Fibroblast of skin of scalp (primary cell): Measurements from ENCODE around the gene ERLEC1.
"Not testable (repeated sequence)": the region's sequence is repeated elsewhere in the genome, so short reads cannot be mapped to it uniquely, and the experiment has no call there.

ENCODE experiments used
- DNase-seq: peaks from one replicate; pipeline ENCODE4 v3.0.0-alpha.2; 2013

ERLEC1 gene

DNA sequence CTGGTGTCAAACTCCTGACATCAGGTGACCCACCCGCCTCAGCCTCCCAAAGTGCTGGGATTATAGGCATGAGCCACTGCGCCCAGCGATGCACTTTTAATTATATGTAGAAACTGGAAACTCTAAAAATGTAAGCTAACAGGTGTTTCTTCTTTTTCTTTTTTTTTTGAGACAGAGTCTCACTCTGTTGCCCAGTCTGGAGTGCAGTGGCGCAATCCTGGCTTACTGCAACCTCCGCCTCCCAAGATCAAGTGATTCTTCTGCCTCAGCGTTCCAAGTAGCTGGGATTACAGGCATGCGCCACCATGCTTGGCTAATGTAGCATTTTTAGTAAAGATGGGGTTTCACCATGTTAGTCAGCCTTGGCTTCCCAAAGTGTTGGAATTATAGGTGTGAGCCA is 54.8 kb downstream of the ERLEC1 start:
- DNase-seq, result not testable (repeated sequence)

DNA sequence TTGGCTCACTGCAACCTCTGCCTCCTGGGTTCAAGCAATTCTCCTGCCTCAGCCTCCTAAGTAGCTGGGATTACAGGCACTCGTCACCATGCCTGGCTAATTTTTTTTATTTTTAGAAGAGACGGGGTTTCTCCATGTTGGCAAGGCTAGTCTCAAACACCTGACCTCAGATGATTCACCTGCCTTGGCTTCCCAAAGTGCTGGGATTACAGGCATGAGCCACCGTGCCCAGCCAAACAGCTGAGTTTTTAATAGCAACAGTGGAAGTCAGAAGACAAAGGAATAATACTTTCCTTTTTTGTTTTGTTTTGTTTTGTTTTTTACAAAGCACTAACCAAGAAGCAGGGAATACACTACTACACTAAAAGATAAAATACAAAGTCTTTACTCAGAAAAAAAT is 56.0 kb downstream of the ERLEC1 start:
- no peak for DNase-seq

DNA sequence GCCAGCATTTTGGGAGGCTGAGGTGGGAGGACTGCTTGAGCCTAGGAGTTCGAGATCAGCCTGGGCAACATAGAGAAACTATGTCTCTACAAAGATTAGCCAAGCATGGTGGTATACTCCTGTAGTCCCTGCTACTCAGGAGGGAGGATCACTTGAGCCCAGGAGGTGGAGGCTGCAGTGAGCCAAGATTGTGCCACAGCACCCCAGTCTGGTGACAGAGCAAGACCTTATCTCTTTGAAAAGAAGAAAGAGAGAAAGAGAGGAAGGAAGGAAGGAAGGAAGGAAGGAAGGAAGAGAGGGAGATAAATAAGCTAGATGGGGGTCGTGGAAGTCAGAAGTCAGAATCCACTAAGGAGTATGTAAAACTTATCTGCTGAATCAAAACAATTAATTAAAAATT is 56.8 kb downstream of the ERLEC1 start:
- DNase-seq, result no peak

DNA sequence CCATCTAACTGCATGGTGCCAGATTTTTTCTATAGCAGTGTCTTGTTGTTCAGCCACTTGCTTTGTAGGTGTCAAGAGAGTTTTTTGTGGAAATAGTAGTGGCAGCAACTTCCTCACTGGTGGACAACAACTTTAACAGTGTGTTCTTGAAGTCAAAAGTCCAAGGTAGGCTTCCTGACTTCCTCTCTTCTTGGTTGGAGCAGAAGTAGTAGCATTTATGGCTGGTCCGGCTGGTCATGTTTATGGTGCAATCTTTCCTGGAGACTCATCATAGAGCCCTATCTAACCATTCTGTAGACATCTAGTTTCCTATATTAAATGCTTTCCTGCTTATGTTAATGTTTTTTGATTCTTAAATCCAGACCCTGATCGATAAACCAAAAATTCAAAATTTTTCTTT is 61.2 kb downstream of the ERLEC1 start:
- no peak for DNase-seq

DNA sequence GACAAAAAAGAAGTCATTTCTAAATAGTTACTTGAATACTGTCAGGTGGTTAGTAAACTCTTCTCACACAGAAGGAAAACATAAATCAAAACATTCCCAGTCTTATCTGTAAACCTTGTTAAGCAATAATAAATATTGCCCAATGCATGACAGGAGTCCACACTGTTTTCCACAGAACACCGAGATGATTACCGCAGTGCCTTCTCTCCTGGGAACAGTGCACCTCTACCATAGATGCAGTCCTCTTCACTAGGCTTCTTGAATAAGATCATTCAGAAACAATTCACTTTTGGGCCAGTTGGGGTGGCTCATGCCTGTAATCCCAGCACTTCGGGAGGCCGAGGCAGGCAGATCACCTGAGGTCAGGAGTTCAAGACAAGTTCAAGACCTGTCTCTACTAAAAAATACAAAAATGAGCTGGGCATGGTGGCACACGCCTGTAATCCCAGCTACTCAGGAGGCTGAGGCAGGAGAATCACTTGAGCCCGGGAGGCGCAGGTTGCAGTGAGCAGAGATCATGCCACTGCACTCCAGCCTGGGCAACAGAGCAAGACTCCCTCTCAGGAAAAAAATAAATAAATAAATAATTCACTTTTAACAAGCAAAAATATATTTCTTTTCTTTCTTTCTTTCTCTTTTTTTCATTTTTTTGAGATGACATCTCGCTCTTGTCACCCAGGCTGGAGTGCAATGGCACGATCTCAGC is 64.4 kb downstream of the ERLEC1 start:
- not testable (repeated sequence) for DNase-seq

DNA sequence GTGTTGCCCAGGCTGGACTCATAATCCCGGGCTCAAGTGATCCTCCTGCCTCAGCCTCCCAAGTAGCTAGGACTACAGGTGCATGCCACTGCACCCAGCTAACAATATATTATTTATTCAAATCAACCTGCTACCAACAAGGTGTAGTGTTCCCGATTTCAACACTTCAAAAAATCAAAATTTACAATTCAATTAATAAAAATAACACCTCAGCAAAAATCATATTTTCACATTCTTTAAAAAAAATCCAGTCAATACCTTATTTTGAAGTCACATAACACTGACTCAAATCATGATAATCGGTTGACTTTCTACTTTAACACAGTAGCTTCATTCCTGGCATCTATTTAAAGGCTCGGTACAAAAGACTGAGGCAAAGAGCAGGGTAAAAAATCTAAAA is 65.7 kb downstream of the ERLEC1 start:
- DNase-seq, result no peak

- DNase-seq, result no peak
Observed at GRCh38 chr2:53854678-53855077, 67.8 kb downstream of the ERLEC1 start.

DNA sequence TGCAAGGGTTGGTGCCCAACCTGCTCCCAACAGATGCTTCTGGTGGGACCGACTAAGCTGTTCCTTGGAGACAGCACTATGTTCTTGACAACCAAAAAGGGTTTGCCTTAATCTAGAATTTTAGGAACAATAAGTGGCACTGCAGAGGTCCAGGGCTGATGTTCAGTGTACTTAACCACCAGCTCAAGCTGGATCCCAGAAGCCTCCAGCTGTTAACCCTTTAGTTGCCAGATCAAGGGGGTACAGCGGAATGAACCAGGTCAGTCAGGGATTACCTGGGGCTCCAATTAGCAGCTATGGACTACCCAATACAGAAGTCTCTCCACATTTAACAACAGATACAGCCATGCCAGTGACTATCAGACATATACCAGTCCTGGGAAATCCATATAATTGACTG is 69.4 kb downstream of the ERLEC1 start:
- DNase-seq, result no peak

GRCh38 chr2:53859206-53860181 is 72.7 kb downstream of the ERLEC1 start, which contains the start of gene GPR75:
TSS of gene GPR75 (minus strand) at chr2:53859967. CDS start at chr2:53854756, 5,211 bp downstream.
- peak; percentile 7 for DNase-seq

GRCh38 chr2:53861824-53862223 is 75.0 kb downstream of the ERLEC1 start:
- no peak for DNase-seq

GRCh38 chr2:53863538-53864227 is 76.8 kb downstream of the ERLEC1 start:
- peak; percentile 9 for DNase-seq

DNA sequence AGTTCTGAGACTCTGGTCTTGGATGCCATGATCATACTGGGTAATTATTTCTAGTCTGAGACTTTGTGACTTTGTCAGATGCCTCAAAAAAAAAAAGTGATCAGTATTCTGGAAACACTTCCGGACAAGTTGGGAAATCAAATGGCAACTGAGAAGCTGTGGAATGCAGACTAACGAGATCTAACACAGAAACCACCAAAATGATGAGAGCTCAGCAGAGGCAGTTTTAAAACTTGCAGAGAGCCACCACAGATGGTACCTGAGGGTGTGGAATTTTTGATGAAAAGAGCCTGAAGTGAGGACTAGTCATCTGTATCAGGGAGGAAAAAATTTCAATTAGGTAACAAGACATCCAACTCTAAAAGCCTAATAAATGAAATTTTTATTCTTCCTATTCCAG is 78.4 kb downstream of the ERLEC1 start:
- no peak for DNase-seq

GRCh38 chr2:53865962-53866361 is 79.1 kb downstream of the ERLEC1 start:
- DNase-seq, result no peak

DNA sequence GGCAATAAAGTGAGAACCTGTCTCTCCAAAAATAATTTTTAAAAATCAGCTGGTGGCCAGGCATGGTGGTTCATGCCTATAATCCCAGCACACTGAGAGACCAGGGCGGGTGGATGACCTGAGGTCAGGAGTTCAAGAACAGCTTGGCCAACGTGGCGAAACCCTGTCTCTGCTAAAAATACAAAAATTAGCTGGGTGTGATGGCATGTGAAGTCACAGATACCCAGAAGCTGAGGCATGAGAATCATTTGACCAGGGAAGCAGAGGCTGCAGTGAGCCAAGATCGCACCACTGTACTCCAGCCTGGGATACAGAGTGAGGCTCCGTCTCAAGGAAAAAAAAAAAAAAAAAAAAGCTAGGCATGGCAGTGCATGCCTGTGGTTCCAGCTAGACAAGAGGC is 80.3 kb downstream of the ERLEC1 start:
- DNase-seq, result no peak

- no peak for DNase-seq
Observed at GRCh38 chr2:53867773-53868172, 80.9 kb downstream of the ERLEC1 start.
